ENCODE measurements around the gene CNPY1.

Gene CNPY1

DNA sequence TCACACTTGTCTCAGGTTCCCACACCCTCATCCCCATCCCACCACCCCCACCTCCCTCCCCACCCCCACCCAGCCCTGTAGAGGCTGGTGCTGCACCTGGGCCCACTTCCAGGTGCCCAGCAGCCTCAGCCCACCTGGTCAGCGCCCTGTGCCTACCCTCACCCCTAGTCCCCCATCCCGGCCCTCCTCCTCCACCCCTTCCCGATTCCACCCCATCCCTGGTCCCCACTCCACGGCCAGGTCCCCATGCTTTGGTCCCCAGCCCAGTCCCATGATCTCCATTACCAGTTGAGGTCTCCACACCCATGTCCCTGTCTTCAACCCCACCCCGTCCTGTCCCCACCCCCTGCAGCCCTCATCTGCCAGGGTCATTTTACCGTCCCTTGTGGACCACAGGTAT lies 24.6 kb upstream of the CNPY1 start:
- TF ChIP-seq, protein P1, sequence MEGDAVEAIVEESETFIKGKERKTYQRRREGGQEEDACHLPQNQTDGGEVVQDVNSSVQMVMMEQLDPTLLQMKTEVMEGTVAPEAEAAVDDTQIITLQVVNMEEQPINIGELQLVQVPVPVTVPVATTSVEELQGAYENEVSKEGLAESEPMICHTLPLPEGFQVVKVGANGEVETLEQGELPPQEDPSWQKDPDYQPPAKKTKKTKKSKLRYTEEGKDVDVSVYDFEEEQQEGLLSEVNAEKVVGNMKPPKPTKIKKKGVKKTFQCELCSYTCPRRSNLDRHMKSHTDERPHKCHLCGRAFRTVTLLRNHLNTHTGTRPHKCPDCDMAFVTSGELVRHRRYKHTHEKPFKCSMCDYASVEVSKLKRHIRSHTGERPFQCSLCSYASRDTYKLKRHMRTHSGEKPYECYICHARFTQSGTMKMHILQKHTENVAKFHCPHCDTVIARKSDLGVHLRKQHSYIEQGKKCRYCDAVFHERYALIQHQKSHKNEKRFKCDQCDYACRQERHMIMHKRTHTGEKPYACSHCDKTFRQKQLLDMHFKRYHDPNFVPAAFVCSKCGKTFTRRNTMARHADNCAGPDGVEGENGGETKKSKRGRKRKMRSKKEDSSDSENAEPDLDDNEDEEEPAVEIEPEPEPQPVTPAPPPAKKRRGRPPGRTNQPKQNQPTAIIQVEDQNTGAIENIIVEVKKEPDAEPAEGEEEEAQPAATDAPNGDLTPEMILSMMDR (IDR thresholded peaks at IDR 0.05; ENCODE audit: borderline replicate concordance, insufficient read depth, low read depth, low read length), result no peak
- H3K4me3 ChIP-seq (ENCODE audit: low read depth, low read length), result no peak overlapping the region

DNA sequence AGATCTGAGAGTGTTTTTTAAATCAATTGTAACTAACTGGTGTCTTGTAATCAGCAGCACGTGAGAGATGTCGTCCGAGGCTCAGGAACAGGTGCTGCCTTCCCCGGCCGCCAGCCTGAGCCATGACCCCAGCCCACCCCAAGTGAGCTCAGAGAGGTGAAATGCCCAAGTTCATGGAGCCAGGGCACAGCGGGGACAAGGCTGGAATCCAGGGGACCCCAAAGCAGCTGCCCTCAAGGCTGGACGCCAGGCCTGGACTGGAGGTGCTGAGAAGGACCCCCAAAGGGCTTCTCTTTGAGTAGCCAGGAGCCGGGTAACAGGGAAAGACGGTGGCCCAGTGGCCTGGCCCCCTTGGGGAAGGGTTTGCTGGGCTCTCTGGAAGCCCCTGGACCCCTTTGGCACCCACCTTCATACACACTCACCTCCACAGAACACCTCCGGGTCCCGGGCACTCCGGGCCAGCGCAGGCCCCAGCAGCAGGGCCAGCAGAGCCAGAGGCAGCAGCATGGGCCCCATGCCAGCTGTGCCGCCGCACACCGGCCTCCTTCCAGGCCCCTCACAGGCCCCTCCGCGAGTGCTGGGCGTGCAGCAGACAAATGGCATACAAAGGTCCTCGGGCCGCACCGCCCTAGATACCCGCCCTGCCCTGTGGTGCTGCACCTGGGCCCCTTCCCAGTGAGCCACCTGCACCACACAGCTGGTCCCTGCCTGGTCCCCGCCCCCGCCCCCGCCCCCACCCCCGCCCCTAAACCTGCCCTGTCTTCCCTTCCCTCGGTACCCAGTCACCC lies 24.0 kb upstream of the CNPY1 start:
- no peak overlapping the region for H3K4me3 ChIP-seq (ENCODE audit: low read depth, low read length)
- TF ChIP-seq, protein P1 (IDR thresholded peaks at IDR 0.05; ENCODE audit: borderline replicate concordance, insufficient read depth, low read depth, low read length), result no peak

DNA sequence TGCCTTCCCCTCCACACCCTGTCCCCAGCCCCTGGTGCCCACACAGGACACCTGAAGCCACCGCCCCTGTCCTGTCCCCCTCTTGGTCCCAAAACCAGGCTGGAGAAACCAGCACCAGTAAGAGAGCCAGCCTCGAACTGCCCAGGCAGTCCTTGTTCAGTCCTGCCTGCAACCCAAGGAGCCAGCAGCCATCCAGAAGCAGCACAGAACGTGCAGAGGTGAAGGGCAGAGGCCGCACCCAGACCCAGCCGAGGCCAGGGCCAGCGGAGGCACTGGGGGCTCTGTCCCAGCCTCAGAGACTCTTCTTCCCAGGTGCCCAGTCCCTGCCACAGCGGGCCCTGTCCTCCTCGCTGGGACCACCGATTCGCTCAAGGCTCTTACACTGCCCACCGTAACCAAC lies 23.3 kb upstream of the CNPY1 start:
- no peak overlapping the region for H3K4me3 ChIP-seq (ENCODE audit: low read depth, low read length)
- TF ChIP-seq, protein P1 (IDR thresholded peaks at IDR 0.05; ENCODE audit: borderline replicate concordance, insufficient read depth, low read depth, low read length), result no peak

DNA sequence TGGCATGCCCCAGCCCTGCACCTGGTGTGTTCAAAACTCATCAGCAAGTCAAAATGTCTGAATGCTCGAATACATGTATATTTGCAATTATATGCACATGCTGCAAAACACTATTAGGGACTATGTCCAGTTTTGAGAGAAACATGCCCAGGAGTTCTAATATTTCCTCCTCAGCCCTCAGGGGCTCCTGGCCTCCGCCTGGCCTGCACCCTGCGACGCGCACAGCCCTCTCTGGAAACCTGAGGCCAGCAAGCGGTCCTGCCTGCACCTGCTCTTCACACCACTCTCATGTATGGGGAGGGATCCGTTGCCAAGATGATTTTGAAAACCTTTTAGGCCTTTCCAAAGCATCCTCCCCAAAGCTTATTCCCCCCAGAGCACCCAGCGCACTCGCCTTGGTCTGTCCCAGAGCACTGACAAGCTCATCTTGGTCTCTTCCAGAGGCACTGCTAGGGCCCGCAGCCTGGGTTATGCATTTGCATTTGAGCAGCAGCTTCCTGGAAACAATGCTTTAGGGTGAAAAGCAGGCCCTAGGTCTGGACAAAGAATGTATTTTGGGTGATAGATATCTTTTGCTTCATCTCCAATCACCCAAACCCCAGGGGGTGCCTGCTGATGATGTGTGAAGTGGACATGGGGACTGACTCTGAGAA lies 22.6 kb upstream of the CNPY1 start:
- TF ChIP-seq, protein P1 (IDR thresholded peaks at IDR 0.05; ENCODE audit: borderline replicate concordance, insufficient read depth, low read depth, low read length), result no peak
- no peak overlapping the region for H3K4me3 ChIP-seq (ENCODE audit: low read depth, low read length)

DNA sequence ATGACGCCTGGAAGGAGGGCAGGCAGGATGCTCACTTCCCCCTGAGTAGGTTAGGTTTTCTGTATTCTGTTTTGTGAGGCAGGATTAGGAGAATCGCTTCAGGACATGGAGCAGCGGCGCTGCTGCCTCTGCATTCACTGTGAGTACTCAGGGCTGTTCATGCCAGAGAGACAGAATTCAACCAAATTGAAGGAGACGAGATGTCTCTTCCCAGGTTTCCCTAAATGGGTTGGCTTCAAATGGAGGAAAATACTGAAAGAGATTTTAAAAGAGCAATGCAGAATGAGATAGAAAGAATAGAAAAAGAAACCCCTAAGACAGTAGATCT lies 21.9 kb upstream of the CNPY1 start:
- H3K4me3 ChIP-seq (ENCODE audit: low read depth, low read length), result no peak overlapping the region
- TF ChIP-seq, protein P1 (IDR thresholded peaks at IDR 0.05; ENCODE audit: borderline replicate concordance, insufficient read depth, low read depth, low read length), result no peak

DNA sequence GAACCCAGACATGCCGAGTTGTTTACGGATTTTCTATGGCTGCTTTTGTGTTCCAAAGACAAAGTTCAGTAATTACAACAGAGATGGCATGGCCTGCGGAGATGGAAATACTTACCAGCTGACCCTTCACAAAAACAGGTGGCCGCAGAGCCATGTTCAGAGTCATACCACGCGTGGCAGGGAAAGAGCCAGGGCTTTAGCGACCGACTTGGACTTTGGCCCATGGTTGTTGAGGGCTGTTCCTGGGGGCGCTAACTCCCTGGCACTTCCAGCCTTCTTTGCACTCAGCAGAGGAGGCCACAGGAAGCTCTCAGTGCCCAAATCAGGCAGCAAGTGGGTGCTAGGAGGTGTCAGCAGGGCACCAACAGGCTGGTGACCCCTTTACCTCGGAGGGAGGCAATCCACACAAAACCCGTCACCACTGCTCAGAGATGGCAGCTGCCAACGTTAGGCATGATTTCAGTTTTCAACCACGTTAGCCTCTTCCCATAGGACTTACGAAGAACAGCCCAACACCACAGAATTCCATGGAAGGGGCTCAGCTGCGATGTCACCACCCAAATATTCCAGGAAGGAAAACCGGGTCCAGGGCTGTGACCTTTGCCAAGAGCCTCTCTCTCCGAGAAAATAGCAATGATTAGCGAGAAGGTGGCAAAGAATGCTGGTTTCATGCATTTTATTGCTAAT lies 21.4 kb upstream of the CNPY1 start:
- H3K4me3 ChIP-seq (ENCODE audit: low read depth, low read length), result no peak overlapping the region
- TF ChIP-seq, protein P1 (IDR thresholded peaks at IDR 0.05; ENCODE audit: borderline replicate concordance, insufficient read depth, low read depth, low read length), result no peak
